Left lung (tissue), 10 donors: ENCODE results near the gene NCBP2. TPM values are rescaled to one million over a fixed set of nuclear protein-coding genes. Genes with fewer than 3 reads are reported as not detected.

Experiments used
- ATAC-seq: fragments of 200-7000 bp; cut with Tn5 transposase; one replicate; pipeline ENCODE4 v1.9.1; 2020; ENCODE audit warnings: moderate library complexity
- DNase-seq, 4 donors: peaks; one replicate each; pipeline ENCODE4 v3.0.0-alpha.2; 2013 to 2020
- H3K27ac ChIP-seq, 2 donors: fragments of 200-600 bp; sonication (generic) in 1 of 2; one replicate each; pipeline versions ENCODE4 v1.5.0 to v1.8.0; 2020 to 2021
- H3K27me3 ChIP-seq, 2 donors: fragments of 200-600 bp; sonication (generic) in 1 of 2; one replicate each; pipeline versions ENCODE4 v1.5.0 to v1.8.0; 2020 to 2021
- H3K36me3 ChIP-seq, 2 donors: fragments of 200-600 bp; sonication (generic) in 1 of 2; one replicate each; pipeline versions ENCODE4 v1.5.0 to v1.8.0; 2020 to 2021
- H3K4me1 ChIP-seq, 2 donors: fragments of 200-600 bp; one replicate each; pipeline ENCODE4 v1.8.0; 2021
- H3K4me3 ChIP-seq, 2 donors: fragments of 200-600 bp; sonication (generic) in 1 of 2; one replicate each; pipeline versions ENCODE4 v1.5.0 to v1.8.0; 2020 to 2021; ENCODE audit warnings: mild to moderate bottlenecking in 1 of 2
- H3K9me3 ChIP-seq, 2 donors: fragments of 200-600 bp; sonication (generic) in 1 of 2; one replicate each; pipeline versions ENCODE4 v1.5.0 to v1.8.0; 2020 to 2021
- CTCF ChIP-seq, 2 donors: fragments of 200-600 bp; sonication (generic) in 1 of 2; IDR thresholded peaks; one replicate each; pipeline versions ENCODE4 v1.5.0 to v1.8.0; 2021; ENCODE audit warnings: antibody characterized with exemption in 2 of 2
- intact Hi-C, 2 donors: fragments of 100-400 bp; cut with DNase I; formaldehyde crosslinking; loops; one replicate each; pipeline versions ENCODE4 v1.11.2 to v1.14.2; 2022
- polyA plus RNA-seq, 6 donors: library from polyadenylated mRNA; unstranded; fragments of 120-200 nt; gene quantifications; one replicate each; pipeline ENCODE4 v1.2.1, GENCODE V29; 2013; ENCODE audit not compliant: insufficient read length in 6 of 6
- total RNA-seq, 2 donors: library from RNA; stranded (reverse); fragmentation: NEBNext Ultra II Directional; extraction: Animal tissue kit (Norgen Biotek cat#: 25700); gene quantifications; one replicate each; pipeline ENCODE4 v1.2.1, GENCODE V29; 2021
- donor health status: DM: no; HTN: yes; CAD: no.
- donor health status: DM: no; HTN: no; CAD: no.

Gene NCBP2
- total and polyA plus RNA-seq, 8 donors: 56.0 to 95.9 (median 87.0) TPM

GRCh38 chr3:196938576-196938975, 3.8 kb downstream of the NCBP2 start:
- no peak for ATAC-seq
- no peak overlapping the region for H3K4me3 ChIP-seq
- no peaks in the 10 kb centered on the region for H3K9me3 ChIP-seq
- intact Hi-C loops: no loop called here
- peaks cover 0 to 61% of the 10 kb centered on the region in 2 donors for H3K36me3 ChIP-seq
- no peak overlapping the region for H3K27ac ChIP-seq
- H3K27me3 ChIP-seq: no peaks in the 10 kb centered on the region
- no peak for DNase-seq
- no peak for TF ChIP-seq CTCF (IDR thresholded peaks at IDR 0.05)
- peaks cover 14 to 26% of the 10 kb centered on the region in 2 donors for H3K4me1 ChIP-seq

GRCh38 chr3:196938124-196938523, 4.2 kb downstream of the NCBP2 start:
- no peak for TF ChIP-seq CTCF (IDR thresholded peaks at IDR 0.05)
- H3K4me1 ChIP-seq: peaks cover 10 to 21% of the 10 kb centered on the region in 2 donors
- H3K36me3 ChIP-seq: peaks cover 0 to 65% of the 10 kb centered on the region in 2 donors
- intact Hi-C loops: no loop called here
- H3K9me3 ChIP-seq: no peaks in the 10 kb centered on the region
- H3K4me3 ChIP-seq: no peak overlapping the region
- ATAC-seq: no peak
- no peak for DNase-seq
- no peak overlapping the region for H3K27ac ChIP-seq
- no peaks in the 10 kb centered on the region for H3K27me3 ChIP-seq

GRCh38 chr3:196936288-196936687, 6.0 kb downstream of the NCBP2 start:
- H3K4me1 ChIP-seq: peaks cover 8 to 17% of the 10 kb centered on the region in 2 donors
- H3K27ac ChIP-seq: no peak overlapping the region
- TF ChIP-seq CTCF (IDR thresholded peaks at IDR 0.05): no peak
- H3K27me3 ChIP-seq: no peaks in the 10 kb centered on the region
- H3K4me3 ChIP-seq: no peak overlapping the region
- DNase-seq (no peak), ATAC-seq (no peak)
- intact Hi-C loops: no loop called here
- H3K36me3 ChIP-seq: peaks cover 0 to 82% of the 10 kb centered on the region in 2 donors
- no peaks in the 10 kb centered on the region for H3K9me3 ChIP-seq

GRCh38 chr3:196932600-196932999, 9.7 kb downstream of the NCBP2 start:
- ATAC-seq: no peak
- H3K27me3 ChIP-seq: no peaks in the 10 kb centered on the region
- peaks cover 0 to 97% of the 10 kb centered on the region in 2 donors for H3K36me3 ChIP-seq
- H3K27ac ChIP-seq: no peak overlapping the region
- no peaks in the 10 kb centered on the region for H3K4me1 ChIP-seq
- H3K4me3 ChIP-seq: no peak overlapping the region
- intact Hi-C loops: no loop called here
- H3K9me3 ChIP-seq: no peaks in the 10 kb centered on the region
- no peak for TF ChIP-seq CTCF (IDR thresholded peaks at IDR 0.05)
- no peak for DNase-seq

GRCh38 chr3:196931828-196932587, 10.3 kb downstream of the NCBP2 start:
- no peaks in the 10 kb centered on the region for H3K27me3 ChIP-seq
- H3K4me3 ChIP-seq: no peak overlapping the region
- DNase-seq (no peak), ATAC-seq (no peak)
- no peak for TF ChIP-seq CTCF (IDR thresholded peaks at IDR 0.05)
- H3K9me3 ChIP-seq: no peaks in the 10 kb centered on the region
- intact Hi-C loops: no loop called here
- no peak overlapping the region for H3K27ac ChIP-seq
- no peaks in the 10 kb centered on the region for H3K4me1 ChIP-seq
- peaks cover 0 to 92% of the 10 kb centered on the region in 2 donors for H3K36me3 ChIP-seq
